ENCODE measurements around the gene JUP. TPM values are rescaled to one million over a fixed set of nuclear protein-coding genes. Genes with fewer than 3 reads are reported as not detected.
"Not testable (repeated sequence)": the region's sequence is repeated elsewhere in the genome, so short reads cannot be mapped to it uniquely, and the experiment has no call there.

JUP gene
- polyA plus RNA-seq (ENCODE audit: insufficient read length in 4 of 4), result 100 to 1,000 TPM; 185 to 252 (median 210) TPM

DNA sequence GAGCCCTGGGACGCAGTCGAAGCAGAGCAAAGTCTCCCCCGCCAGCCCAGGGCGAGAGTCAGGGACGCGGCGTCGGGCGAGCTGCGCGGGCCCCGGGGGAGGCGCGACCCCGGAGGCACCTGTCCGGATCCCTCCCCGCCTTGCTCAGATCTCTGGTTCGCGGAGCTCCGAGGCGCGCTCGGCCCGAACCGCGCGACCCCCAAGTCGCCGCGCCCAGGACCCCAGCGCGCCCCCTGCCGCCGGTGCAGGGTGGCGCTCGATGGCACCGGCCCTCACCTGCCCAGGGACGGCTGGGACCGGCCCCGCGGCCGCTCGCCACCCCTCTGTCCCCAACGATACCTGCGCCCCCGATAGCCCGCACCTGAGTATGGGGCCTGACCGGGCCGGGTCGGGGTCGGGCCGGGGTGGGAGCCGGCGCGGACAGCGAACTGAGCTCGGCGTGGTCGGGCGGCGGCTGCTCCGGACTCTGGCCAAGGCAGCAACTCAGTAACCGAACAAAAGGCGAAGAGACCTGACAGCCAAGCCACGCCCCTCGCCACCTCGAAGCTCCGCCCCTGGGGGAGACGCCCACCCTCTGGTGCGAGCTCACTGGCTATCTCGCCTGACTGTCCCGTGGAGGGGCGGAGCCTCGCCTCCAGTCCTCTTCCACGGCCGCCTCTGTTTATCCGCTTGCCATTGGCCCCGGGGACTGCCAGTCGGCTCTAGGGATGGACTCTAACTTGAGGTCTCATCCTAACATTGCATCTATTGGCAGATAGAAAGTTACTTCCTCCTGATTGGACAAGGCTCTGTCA is at the start of gene JUP:
Gene JUP, minus strand, starts transcription at position 485 of the 794 bp plus-strand sequence. CDS start 14,857 bp downstream, outside the sequence.
- DNase-seq (ENCODE audit: low read depth in 4 of 4, low spot score in 2 of 4), result peak in 3 of 4 donors; percentile 98 to 99 (median 98)

DNA sequence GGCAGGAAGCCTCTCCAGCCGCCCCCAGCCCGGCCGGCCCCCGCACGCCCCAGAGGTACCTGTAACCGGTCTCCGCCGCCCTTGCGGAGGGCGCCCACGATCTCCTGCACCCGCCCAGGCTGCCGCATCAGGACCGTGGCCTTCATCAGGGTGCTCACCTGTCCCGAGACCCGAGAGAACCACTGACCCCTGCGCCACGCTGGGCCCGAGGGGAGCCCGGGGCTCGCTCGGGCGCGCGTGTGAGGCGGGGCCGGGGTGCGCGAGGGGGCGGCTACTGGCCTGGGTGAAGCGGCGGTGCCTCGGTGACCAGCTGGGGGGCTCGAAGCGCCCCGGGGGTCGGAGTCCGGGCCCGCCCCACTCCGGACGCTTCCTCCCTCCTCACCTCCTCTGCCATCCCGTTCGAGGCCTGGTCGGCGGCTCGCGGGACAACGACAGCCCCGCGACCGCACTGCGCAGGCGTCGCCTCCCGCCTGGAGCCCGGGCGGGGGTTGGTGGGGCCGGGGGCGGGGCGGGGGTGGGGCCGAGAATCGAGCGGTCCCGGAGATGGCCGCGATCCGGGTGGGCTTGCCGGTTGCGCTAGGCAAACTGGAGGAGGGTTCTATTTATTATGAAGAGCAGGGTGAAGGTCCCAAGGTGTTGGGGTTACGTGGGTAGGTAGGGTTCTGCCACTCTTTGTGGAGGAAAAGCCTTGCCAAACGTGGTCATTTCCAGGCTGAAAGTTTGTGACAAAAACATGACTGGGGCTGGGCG is 49.5 kb upstream of the JUP start, which contains the start of gene NT5C3B:
Gene NT5C3B, minus strand, starts transcription at position 433 of the 750 bp plus-strand sequence. Its CDS starts 39 bp downstream, at position 394.
- DNase-seq (ENCODE audit: low read depth in 4 of 4, low spot score in 2 of 4), result peak in 1 of 4 donors; percentile 43

DNA sequence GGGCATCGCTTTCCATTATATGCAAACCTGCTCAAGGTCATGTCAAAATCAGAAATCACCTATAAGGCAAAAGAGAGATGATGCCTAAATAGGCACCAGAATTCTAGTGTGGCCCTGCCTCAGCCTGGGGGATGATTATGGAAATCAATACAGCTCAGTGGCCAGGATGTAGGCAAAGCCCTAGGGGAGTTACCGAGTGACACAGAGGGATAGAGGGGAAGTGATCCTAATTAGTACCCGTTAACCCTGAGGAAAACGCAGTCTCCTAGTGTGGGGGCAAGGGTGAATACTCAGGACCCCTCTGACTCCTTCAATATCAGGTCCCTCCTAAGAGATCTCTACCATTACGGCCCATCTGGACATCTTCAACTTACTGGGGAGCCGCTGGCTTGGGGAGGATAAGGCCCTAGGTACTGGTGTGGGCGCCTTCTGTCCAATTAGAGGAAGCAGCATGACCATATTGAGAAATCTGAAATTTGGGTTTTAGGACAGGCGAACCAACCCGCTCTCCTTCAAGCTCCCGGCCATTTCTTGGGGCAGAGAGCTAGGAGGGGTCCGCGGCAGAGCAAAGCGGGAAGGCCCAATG is 48.8 kb upstream of the JUP start:
- DNase-seq (ENCODE audit: low read depth in 4 of 4, low spot score in 2 of 4), result no peak

DNA sequence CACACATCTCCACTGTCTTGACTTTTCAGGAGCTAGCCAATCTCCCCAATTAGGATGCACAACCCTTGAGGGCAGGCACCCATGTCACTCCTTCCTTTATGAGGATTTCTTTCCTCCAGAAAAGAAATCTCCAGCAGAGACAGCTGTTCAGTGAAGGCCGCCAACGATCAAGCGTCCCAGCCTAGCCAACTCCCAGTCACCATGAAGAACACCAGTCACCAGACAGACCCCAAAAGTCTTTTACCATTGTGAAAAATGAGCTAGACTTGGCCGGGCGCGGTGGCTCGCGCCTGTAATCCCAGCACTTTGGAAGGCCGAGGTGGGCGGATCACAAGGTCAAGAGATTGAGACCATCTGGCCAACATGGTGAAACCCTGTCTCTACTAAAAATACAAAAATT is 43.5 kb upstream of the JUP start:
- not testable (repeated sequence) for DNase-seq (ENCODE audit: low read depth in 4 of 4, low spot score in 2 of 4)

DNA sequence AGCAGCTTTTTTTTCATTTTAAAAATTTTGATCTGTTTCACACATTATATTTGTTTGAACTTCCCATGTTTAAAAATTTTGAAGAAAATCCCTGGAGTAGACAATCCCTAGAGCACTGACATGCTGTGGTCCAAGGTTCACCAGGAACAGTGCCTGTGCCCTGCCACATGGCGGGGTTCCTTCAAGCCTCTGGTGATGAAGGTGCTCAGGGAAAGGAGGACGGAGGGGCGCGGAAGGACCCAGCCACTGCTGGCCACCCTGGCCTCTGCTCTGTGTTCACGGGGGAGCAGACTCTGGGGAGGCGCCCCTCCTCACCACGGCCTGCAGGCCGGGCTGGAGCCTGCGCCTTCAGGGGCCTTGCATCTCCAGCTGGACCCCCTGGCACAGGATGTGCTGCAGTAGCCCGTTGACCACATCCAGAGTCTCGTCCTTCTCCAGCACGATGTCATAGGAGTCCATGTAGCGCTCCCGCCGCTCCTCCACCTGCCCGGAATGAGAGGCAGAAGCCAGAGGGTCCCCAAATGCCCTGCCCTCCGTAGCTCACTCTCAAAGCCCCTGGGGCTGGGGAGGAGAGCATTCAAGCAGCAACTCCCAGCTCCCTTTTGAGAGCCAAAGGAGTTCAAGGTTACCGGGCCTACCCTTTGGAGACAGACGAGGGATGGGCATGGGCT is 38.8 kb upstream of the JUP start:
- DNase-seq (ENCODE audit: low read depth in 4 of 4, low spot score in 2 of 4), result no peak

DNA sequence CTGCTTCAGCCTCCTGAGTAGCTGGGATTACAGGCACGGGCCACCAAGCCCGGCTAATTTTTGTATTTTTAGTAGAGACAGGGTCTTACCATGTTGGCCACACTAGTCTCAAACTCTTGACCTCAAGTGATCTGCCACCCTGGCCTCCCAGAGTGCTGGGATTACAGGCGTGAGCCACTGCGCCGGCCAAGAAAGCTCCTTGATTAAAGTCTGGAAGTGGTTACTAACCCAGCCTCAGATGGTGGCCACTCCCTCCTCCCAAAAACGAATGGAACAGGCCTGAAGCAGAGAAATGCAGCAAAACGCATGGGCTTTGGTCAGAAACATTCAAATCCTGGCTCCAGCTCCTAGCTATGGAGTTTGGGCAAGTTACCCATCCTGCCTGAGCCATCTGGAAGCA is 37.6 kb upstream of the JUP start:
- no peak for DNase-seq (ENCODE audit: low read depth in 4 of 4, low spot score in 2 of 4)

DNA sequence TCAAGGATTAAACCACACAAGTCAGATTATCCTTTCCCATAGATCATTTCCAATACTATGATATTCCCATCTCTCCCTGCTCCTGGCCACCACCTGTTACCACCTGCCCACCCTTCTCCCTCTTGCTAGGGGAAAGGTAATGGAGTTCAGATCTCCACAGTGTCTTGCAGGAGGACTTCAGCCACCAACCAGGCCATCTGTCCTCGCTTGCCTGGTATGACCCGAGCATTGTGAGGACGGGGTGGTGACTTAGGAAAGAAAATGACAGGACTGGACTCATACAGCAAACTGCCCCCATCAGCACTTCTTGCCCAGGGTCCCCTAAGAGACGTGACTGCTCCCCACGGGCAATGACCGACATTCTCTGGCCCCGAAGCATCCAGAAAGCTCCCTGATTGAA is 37.1 kb upstream of the JUP start:
- no peak for DNase-seq (ENCODE audit: low read depth in 4 of 4, low spot score in 2 of 4)

DNA sequence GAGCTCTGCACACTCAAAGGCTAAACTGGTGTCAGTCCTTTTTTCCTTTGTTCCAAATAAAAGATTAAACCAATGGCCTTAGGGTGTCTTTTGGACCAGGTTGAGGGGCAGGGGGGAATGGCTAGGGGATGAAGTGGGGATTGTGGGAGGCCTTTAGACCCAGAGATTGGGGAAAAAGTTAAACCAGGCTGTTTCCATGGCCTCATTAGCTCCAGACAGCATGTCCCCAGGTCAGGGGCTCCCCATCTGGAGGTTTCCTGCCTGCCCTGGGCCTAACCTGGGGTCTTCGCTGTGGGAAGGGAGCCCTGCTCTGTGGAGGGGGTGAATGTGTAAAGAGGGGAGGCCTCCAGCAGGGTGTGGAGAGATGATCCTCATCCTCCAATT is 36.6 kb upstream of the JUP start:
- DNase-seq (ENCODE audit: low read depth in 4 of 4, low spot score in 2 of 4), result no peak

DNA sequence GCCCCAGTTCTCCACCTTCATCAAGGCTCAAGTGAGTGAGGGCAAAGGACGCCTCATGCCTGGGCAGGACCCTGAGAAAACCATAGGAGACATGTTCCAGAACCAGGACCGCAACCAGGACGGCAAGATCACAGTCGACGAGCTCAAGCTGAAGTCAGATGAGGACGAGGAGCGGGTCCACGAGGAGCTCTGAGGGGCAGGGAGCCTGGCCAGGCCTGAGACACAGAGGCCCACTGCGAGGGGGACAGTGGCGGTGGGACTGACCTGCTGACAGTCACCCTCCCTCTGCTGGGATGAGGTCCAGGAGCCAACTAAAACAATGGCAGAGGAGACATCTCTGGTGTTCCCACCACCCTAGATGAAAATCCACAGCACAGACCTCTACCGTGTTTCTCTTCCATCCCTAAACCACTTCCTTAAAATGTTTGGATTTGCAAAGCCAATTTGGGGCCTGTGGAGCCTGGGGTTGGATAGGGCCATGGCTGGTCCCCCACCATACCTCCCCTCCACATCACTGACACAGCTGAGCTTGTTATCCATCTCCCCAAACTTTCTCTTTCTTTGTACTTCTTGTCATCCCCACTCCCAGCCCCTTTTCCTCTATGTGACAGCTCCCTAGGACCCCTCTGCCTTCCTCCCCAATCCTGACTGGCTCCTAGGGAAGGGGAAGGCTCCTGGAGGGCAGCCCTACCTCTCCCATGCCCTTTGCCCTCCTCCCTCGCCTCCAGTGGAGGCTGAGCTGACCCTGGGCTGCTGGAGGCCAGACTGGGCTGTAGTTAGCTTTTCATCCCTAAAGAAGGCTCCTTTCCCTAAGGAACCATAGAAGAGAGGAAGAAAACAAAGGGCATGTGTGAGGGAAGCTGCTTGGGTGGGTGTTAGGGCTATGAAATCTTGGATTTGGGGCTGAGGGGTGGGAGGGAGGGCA is 36.0 kb upstream of the JUP start:
- no peak for DNase-seq (ENCODE audit: low read depth in 4 of 4, low spot score in 2 of 4)

DNA sequence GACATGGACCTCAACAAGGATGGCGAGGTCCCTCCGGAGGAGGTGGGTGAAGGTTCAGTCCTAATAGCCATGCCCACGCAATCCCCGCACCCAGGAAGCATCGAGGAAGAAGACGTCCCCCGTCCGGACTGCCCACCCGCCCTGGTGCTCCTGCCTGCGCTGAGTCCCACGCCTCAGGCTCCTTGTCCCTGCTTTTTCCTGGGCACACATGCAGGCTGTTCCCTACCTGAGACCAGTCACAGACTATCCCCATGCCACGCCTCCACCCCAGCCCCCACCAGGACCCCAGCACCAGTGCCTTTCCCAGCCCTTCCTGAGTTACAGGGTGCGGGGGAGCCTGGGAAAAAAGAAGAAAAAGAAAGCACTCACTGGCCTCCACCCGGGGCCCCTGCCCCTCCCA is 35.3 kb upstream of the JUP start:
- no peak for DNase-seq (ENCODE audit: low read depth in 4 of 4, low spot score in 2 of 4)

DNA sequence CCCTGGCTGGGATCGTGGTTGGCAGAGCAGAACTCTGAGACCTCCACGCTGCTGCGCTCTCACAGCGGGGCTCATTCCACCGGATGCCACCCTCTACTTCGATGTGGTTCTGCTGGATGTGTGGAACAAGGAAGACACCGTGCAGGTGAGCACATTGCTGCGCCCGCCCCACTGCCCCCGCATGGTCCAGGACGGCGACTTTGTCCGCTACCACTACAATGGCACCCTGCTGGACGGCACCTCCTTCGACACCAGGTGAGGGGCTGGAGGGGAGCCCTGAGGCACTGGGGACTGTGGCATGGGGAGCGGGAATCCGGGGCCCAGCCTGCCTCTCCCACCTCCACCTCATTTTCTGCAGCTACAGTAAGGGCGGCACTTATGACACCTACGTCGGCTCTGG is 31.5 kb upstream of the JUP start:
- no peak for DNase-seq (ENCODE audit: low read depth in 4 of 4, low spot score in 2 of 4)

DNA sequence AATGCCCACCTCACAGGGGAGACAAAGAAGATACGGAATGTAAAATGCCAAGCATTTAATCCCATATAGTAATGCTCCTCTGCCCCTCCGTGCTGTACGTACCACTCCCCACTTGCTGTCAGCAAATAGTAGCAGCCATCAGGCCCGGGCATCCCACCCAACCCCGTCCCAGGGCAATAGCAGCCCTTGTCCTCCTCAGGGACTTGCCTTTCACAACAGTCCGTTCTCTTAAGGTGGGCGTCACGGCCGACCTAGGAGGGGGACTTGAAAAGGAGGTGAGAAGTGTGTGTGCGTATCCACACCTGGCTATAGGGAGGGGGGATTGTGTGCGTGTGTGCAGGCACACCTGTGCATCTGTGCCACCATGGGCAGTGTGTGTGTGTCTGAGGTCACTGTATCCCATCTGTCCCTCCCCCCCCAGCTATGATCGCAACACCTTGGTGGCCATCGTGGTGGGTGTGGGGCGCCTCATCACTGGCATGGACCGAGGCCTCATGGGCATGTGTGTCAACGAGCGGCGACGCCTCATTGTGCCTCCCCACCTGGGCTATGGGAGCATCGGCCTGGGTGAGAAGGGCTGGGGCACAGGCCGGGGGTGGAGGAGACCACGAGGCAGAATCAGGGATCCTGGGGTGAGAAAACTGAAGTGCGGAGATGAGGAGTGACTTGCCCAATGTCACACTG is 30.3 kb upstream of the JUP start:
- DNase-seq (ENCODE audit: low read depth in 4 of 4, low spot score in 2 of 4), result no peak

DNA sequence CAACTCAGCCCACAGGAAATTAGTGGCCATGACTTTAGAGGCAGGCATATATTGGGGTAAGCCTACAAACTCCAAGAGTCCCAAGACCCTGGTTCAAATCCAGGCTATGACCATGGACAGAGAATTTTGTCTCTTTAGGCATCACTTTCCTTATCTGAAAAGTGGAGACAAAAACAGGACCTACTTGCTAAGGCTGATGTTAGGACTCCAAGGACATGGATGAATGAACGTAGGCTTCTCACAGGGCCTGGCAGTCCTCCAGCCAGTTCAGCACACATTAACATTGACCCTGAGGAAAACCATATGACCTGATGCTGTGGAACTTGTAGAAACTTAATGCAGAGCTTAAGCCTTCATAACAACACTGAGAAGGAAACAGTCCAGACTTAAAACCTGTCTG is 27.7 kb upstream of the JUP start:
- no peak for DNase-seq (ENCODE audit: low read depth in 4 of 4, low spot score in 2 of 4)

DNA sequence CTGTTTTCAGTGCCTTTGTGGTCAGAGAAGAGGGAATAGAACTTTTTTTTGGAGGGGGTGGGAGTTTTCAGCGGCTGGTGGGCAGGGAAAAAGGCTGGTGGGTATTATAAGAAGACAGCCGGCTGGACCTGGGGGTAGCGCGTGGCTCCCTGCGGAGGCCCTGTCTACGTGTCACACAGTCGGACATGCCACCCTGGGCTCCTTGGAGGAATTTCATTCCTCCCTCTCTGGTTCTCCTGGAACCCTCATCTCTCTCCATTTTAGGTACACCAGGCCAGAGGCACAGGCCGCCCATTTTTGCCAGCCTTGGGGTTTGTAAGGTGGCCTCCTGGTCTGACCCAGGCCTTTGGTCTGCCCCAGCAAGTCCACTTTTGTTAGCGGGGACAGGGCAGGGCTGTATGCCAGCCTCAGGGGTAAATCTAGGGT is 27.2 kb upstream of the JUP start:
- no peak for DNase-seq (ENCODE audit: low read depth in 4 of 4, low spot score in 2 of 4)

DNA sequence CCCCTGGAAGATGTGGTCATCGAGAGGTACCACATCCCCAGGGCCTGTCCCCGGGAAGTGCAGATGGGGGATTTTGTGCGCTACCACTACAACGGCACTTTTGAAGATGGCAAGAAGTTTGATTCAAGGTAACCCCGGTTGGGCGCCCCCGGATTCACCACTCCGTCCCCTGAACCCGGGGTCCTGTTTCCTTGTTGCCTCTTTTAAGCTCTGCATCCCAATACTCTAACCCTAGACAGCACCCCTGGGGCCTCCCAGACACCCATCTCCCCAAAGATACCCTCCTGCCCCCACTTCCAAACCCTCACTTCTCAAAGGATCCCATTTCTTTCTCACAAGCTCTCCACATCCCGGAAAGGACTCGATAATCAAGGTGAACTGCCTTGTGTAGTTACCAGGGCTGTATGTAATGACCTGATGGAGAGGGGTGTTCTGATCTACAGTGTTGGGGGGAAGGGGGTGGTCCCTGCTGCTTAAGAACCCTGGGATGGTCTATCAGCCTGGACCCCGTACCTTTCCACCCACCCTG is 26.7 kb upstream of the JUP start:
- DNase-seq (ENCODE audit: low read depth in 4 of 4, low spot score in 2 of 4), result no peak

DNA sequence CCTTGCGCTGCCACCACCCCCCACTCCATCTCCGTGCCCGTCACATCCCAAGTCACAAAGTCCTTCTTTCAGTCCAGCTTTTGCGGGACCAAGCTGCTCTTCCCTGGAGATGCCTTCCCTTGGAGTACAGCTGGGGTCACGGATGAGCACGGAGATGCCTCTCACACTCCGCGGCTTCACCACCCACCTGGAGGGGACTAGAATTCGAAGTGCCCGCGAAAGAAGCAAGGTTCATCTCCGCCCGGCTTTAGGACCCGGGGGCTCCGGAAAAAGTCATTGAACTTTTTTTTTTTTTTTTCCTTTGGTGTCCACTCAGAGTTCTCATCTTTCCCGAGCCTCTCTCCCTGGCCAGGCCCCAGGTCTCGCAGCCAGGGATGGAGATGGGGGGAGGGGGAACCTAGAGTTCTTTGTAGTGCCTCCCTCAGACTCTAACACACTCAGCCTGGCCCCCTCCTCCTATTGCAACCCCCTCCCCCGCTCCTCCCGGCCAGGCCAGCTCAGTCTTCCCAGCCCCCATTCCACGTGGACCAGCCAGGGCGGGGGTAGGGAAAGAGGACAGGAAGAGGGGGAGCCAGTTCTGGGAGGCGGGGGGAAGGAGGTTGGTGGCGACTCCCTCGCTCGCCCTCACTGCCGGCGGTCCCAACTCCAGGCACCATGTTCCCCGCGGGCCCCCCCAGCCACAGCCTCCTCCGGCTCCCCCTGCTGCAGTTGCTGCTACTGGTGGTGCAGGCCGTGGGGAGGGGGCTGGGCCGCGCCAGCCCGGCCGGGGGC is 26.1 kb upstream of the JUP start, which contains the start of gene FKBP10:
Gene FKBP10, plus strand, starts transcription at position 624 of the 771 bp plus-strand sequence. Its CDS starts 31 bp downstream, at position 655.
- peak in 2 of 4 donors; percentile 84 to 88 for DNase-seq (ENCODE audit: low read depth in 4 of 4, low spot score in 2 of 4)

DNA sequence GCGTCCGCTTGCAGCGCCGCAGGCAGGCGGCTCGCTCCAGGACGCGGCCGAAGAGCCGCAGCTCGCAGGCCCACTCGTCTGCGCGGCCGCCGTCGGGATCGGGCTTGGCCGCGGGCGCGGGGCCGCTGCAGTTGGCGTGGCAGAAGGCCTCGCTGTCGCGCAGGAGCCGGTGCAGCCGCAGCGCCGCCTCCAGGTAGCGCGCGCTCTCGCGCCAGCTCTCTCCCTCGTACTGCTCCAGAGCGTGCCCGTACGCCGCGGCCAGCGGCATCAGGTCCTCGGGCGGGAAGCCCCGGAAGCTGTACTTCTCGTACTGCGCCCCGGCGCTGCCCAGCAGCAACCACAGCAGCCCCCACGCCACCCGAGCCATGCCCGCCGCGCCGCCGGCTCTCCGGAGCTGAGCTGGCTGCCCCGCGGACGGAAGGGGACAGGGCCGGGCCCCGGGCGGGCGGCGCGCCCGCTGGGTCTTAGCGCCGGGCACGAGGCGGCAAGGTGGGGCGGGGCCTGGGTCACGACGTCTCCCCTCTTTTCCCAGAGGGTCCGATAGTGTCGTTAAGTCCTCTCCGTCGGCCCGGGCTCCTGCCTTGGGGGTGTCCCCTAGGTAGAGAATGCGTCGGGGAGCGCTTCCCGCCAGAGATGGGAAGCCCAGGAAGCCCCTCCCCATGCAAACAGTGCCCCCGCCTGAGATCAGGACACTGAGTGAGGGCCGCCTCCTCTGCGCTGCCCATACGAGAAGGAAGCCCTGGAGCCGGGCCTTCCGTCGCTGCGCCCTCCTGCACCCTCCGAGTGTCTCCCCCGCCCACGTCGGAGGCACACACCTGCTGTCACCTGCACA is 25.3 kb upstream of the JUP start, which contains the start of gene P3H4:
Gene P3H4, minus strand, starts transcription at position 401 of the 832 bp plus-strand sequence. Its CDS starts 34 bp downstream, at position 367.
- DNase-seq (ENCODE audit: low read depth in 4 of 4, low spot score in 2 of 4), result peak in 2 of 4 donors; percentile 75 to 79

Measured in left renal cortex interstitium (tissue), 4 donors.